H9 (cell line): Measurements from ENCODE around the gene EEIG2. TPM values are rescaled to one million over a fixed set of nuclear protein-coding genes. Genes with fewer than 3 reads are reported as not detected.

Experiments used
- DNase-seq: peaks from one replicate; pipeline ENCODE4 v3.0.0-alpha.2; 2017
- H2AFZ ChIP-seq: one replicate; pipeline ENCODE4 v1.6.1; 2013; ENCODE audit warnings: mild to moderate bottlenecking, low read length, control low read depth, moderate library complexity
- H2AK5ac ChIP-seq: 2 replicates; pipeline ENCODE4 v1.6.1; 2013; ENCODE audit warnings: low read length, control low read depth, mixed read lengths; ENCODE audit not compliant: insufficient read length
- H2BK120ac ChIP-seq: one replicate; pipeline ENCODE4 v1.6.1; 2013; ENCODE audit warnings: low read depth, mild to moderate bottlenecking, low read length, control low read depth, inconsistent platforms; ENCODE audit not compliant: poor library complexity, severe bottlenecking
- H2BK12ac ChIP-seq: 2 replicates; pipeline ENCODE4 v1.6.1; 2013; ENCODE audit warnings: low read length, control low read depth, mixed read lengths, low read depth; ENCODE audit not compliant: insufficient read length
- H2BK15ac ChIP-seq: 2 replicates; pipeline ENCODE4 v1.6.1; 2013; ENCODE audit warnings: low read depth, low read length, control low read depth
- H2BK20ac ChIP-seq: one replicate; pipeline ENCODE4 v1.6.1; 2013; ENCODE audit warnings: low read depth, mild to moderate bottlenecking, low read length, control low read depth, inconsistent platforms; ENCODE audit not compliant: poor library complexity, severe bottlenecking
- H2BK5ac ChIP-seq: 2 replicates; pipeline ENCODE4 v1.6.1; 2013; ENCODE audit warnings: low read length, control low read depth, mixed read lengths; ENCODE audit not compliant: insufficient read length
- H3K14ac ChIP-seq: 2 replicates; pipeline ENCODE4 v1.6.1; 2013; ENCODE audit warnings: low read length, control low read depth; ENCODE audit not compliant: insufficient read depth
- H3K18ac ChIP-seq: 2 replicates; pipeline ENCODE4 v1.6.1; 2013; ENCODE audit warnings: low read depth, mild to moderate bottlenecking, mixed read lengths, low read length, control low read depth; ENCODE audit not compliant: insufficient read length
- H3K23ac ChIP-seq: 2 replicates; pipeline ENCODE4 v1.6.1; 2013; ENCODE audit warnings: low read length, control low read depth, mixed read lengths, low read depth; ENCODE audit not compliant: insufficient read length
- H3K23me2 ChIP-seq: 2 replicates; pipeline ENCODE4 v1.6.1; 2013; ENCODE audit warnings: low read depth, mild to moderate bottlenecking, mixed read lengths, low read length, control low read depth; ENCODE audit not compliant: insufficient read length, poor library complexity, severe bottlenecking
- H3K27ac ChIP-seq: 2 replicates; pipeline ENCODE4 v1.5.1; 2013; ENCODE audit warnings: low read length, control low read depth, mixed read lengths, low read depth; ENCODE audit not compliant: insufficient read length
- H3K27me3 ChIP-seq: 2 replicates; pipeline ENCODE4 v1.6.1; 2013; ENCODE audit warnings: low read length, control low read depth, inconsistent platforms; ENCODE audit not compliant: insufficient read depth
- H3K4ac ChIP-seq: 2 replicates; pipeline ENCODE4 v1.6.1; 2013; ENCODE audit warnings: low read depth, mild to moderate bottlenecking, control low read depth, inconsistent platforms, low read length, moderate library complexity
- H3K4me1 ChIP-seq: 2 replicates; pipeline ENCODE4 v1.6.1; 2013; ENCODE audit warnings: low read length, control low read depth, inconsistent platforms; ENCODE audit not compliant: insufficient read depth
- H3K4me2 ChIP-seq: 2 replicates; pipeline ENCODE4 v1.6.1; 2013; ENCODE audit warnings: low read length, control low read depth, mixed read lengths; ENCODE audit not compliant: insufficient read length, insufficient read depth
- H3K56ac ChIP-seq: 2 replicates; pipeline ENCODE4 v1.6.1; 2013; ENCODE audit warnings: low read depth, mild to moderate bottlenecking, mixed read lengths, low read length, control low read depth; ENCODE audit not compliant: insufficient read length
- H3K79me1 ChIP-seq: 2 replicates; pipeline ENCODE4 v1.6.1; 2013; ENCODE audit warnings: low read depth, mild to moderate bottlenecking, moderate library complexity, low read length, control low read depth, inconsistent platforms; ENCODE audit not compliant: insufficient read depth, poor library complexity, severe bottlenecking
- H3K79me2 ChIP-seq: 2 replicates; pipeline ENCODE4 v1.6.1; 2013; ENCODE audit warnings: low read length, control low read depth, inconsistent platforms; ENCODE audit not compliant: insufficient read depth
- H3K9ac ChIP-seq: 2 replicates; pipeline ENCODE4 v1.6.1; 2013; ENCODE audit warnings: low read length, control low read depth, mixed read lengths; ENCODE audit not compliant: insufficient read length; ENCODE audit errors: extremely low read depth
- H3K9me3 ChIP-seq: one replicate; pipeline ENCODE4 v1.6.1; 2013; ENCODE audit warnings: low read depth, low read length, inconsistent platforms; ENCODE audit not compliant: control insufficient read depth
- H3T11ph ChIP-seq: one replicate; pipeline ENCODE4 v1.6.1; 2013; ENCODE audit warnings: mild to moderate bottlenecking, low read length, control low read depth, inconsistent platforms
- H4K20me1 ChIP-seq: one replicate; pipeline ENCODE4 v1.6.1; 2013; ENCODE audit not compliant: control insufficient read depth, insufficient read length, insufficient read depth
- H4K5ac ChIP-seq: 2 replicates; pipeline ENCODE4 v1.6.1; 2013; ENCODE audit warnings: low read depth, mild to moderate bottlenecking, mixed read lengths, low read length, control low read depth; ENCODE audit not compliant: insufficient read length
- H4K8ac ChIP-seq: replicated peaks from 2 replicates; pipeline ENCODE4 v1.6.1; 2013; ENCODE audit warnings: low read length, control low read depth, mixed read lengths, low read depth; ENCODE audit not compliant: insufficient read length
- H4K91ac ChIP-seq: 2 replicates; pipeline ENCODE4 v1.6.1; 2013; ENCODE audit warnings: low read depth, mild to moderate bottlenecking, moderate library complexity, mixed read lengths, low read length, control low read depth; ENCODE audit not compliant: insufficient read length
- H3K27ac Mint-ChIP-seq, 3 experiments: 2 replicates in 2 of 3; 3 replicates in 1 of 3; pipeline ENCODE4 v1.8.0; 2020 to 2021; ENCODE audit warnings: mixed read lengths in 3 of 3, mild to moderate bottlenecking in 1 of 3, moderate library complexity in 1 of 3
- H3K27me3 Mint-ChIP-seq: 2 replicates; pipeline ENCODE4 v1.8.0; 2021; ENCODE audit warnings: low read depth, mild to moderate bottlenecking, moderate library complexity, mixed read lengths
- H3K36me3 Mint-ChIP-seq, 3 experiments: 2 replicates in 2 of 3; 3 replicates in 1 of 3; pipeline ENCODE4 v1.8.0; 2020 to 2021; ENCODE audit warnings: low read depth in 3 of 3, mixed read lengths in 3 of 3; ENCODE audit not compliant: insufficient read depth in 1 of 3
- H3K4me1 Mint-ChIP-seq, 2 experiments: 2 replicates each; pipeline ENCODE4 v1.8.0; 2020; ENCODE audit warnings: mixed read lengths in 2 of 2
- H3K4me3 Mint-ChIP-seq, 2 experiments: 2 replicates in 1 of 2; 3 replicates in 1 of 2; pipeline ENCODE4 v1.8.0; 2020 to 2021; ENCODE audit warnings: mild to moderate bottlenecking in 2 of 2, mixed read lengths in 2 of 2, moderate library complexity in 1 of 2
- H3K9me3 Mint-ChIP-seq, 2 experiments: 2 replicates in 1 of 2; 3 replicates in 1 of 2; pipeline ENCODE4 v1.8.0; 2020; ENCODE audit warnings: mild to moderate bottlenecking in 2 of 2, mixed read lengths in 2 of 2, moderate library complexity in 1 of 2
- WGBS: extraction: QIAGEN DNeasy Blood & Tissue Kit; methylation state at CpG from one replicate; pipeline ENCODE4 v1.1.7; 2013; ENCODE audit warnings: missing lambda C conversion rate, low lambda C conversion rate, mixed read lengths; ENCODE audit not compliant: insufficient read length; ENCODE audit errors: extremely low coverage; 5-methylcytosine and 5-hydroxymethylcytosine counted together
- total RNA-seq: library from RNA; stranded (reverse); gene quantifications from 2 replicates; pipeline ENCODE4 v1.2.1, GENCODE V29; 2021
- TF ChIP-seq, protein P1 (sequence below): fragments of 200-600 bp; sonication (generic); conservative IDR thresholded peaks from 3 replicates; pipeline ENCODE4 v1.8.0; 2021; ENCODE audit warnings: antibody characterized with exemption, mild to moderate bottlenecking

Gene EEIG2
- total RNA-seq, 1 experiment from 2014 or later = 17.0 TPM

DNA sequence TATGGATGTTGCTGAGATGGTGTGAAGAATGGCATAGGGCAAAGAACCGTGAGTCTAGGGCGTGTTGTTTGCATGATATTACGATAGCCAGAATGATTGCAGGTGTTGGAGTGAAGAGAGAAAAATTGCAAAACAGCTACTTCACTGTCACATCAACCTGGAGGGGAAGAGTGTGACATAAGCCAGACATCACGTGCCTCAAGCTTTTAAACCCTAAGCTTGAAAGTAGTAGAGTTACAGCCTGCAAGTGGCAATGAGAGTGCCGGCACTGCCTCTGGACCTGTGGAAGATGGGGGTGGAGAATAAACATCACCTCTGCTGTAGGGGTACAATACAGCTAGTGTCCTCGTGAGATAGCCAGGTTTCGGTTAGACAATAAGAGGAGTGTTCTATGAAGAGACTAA lies 11.1 kb downstream of the EEIG2 start:
- H3K4me3 Mint-ChIP-seq = no peak overlapping the region
- Histone ChIP-seq H3K23ac (no peak overlapping the region), H2BK20ac (no peak overlapping the region), H3K18ac (no peak overlapping the region), H4K20me1 (no peaks in the 10 kb centered on the region), H3K9me3 (no peaks in the 10 kb centered on the region), H3K27ac (no peak overlapping the region), H4K91ac (no peak overlapping the region), H4K5ac (no peak overlapping the region), H2AFZ (no peak overlapping the region), H2AK5ac (no peak overlapping the region), H2BK5ac (peak overlapping the region; percentile 26), H3K56ac (no peak overlapping the region), H4K8ac (no peak overlapping the region), H2BK12ac (no peak overlapping the region), H3K79me2 (0 out of 2 replicates have a peak, but pooled peaks cover 2% of the 10 kb centered on the region), H3K4ac (no peak overlapping the region), H3K4me2 (no peak overlapping the region), H2BK15ac (no peak overlapping the region), H3K14ac (no peak overlapping the region), H3K27me3 (no peaks in the 10 kb centered on the region), H3K9ac (no peak overlapping the region), H3K4me1 (no peaks in the 10 kb centered on the region), H3K23me2 (no peaks in the 10 kb centered on the region), H3T11ph (no peak overlapping the region), H3K79me1 (no peaks in the 10 kb centered on the region), H2BK120ac (no peak overlapping the region)
- H3K4me1 Mint-ChIP-seq = no peaks in the 10 kb centered on the region
- H3K36me3 Mint-ChIP-seq = peaks cover 0 to 4% (median 2%) of the 10 kb centered on the region in 3 experiments; a peak in 4 of 7 replicates
- no peak for DNase-seq
- peaks cover 0 to 3% of the 10 kb centered on the region in 2 experiments; a peak in 2 of 5 replicates for H3K9me3 Mint-ChIP-seq
- no peak overlapping the region for H3K27ac Mint-ChIP-seq
- no CpG with 5 or more reads among the region's 7 CpGs for WGBS
- H3K27me3 Mint-ChIP-seq = no peaks in the 10 kb centered on the region
- TF ChIP-seq, protein P1, sequence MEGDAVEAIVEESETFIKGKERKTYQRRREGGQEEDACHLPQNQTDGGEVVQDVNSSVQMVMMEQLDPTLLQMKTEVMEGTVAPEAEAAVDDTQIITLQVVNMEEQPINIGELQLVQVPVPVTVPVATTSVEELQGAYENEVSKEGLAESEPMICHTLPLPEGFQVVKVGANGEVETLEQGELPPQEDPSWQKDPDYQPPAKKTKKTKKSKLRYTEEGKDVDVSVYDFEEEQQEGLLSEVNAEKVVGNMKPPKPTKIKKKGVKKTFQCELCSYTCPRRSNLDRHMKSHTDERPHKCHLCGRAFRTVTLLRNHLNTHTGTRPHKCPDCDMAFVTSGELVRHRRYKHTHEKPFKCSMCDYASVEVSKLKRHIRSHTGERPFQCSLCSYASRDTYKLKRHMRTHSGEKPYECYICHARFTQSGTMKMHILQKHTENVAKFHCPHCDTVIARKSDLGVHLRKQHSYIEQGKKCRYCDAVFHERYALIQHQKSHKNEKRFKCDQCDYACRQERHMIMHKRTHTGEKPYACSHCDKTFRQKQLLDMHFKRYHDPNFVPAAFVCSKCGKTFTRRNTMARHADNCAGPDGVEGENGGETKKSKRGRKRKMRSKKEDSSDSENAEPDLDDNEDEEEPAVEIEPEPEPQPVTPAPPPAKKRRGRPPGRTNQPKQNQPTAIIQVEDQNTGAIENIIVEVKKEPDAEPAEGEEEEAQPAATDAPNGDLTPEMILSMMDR = no peak
